ENCODE results near the gene SCARF1.

Gene SCARF1

GRCh38 chr17:1627982-1628855, 17.3 kb downstream of the SCARF1 start, which contains the start of gene SLC43A2:
Gene SLC43A2, minus strand, starts transcription at chr17:1628834. Its CDS starts 960 bp downstream, at chr17:1627874.
- DNase-seq (ENCODE audit: low spot score), result peak; percentile 89
- peak; percentile 59 for FAIRE-seq

- DNase-seq (ENCODE audit: low spot score) (no peak), FAIRE-seq (no peak)
Observed at GRCh38 chr17:1627182-1627981, 18.1 kb downstream of the SCARF1 start.

DNA sequence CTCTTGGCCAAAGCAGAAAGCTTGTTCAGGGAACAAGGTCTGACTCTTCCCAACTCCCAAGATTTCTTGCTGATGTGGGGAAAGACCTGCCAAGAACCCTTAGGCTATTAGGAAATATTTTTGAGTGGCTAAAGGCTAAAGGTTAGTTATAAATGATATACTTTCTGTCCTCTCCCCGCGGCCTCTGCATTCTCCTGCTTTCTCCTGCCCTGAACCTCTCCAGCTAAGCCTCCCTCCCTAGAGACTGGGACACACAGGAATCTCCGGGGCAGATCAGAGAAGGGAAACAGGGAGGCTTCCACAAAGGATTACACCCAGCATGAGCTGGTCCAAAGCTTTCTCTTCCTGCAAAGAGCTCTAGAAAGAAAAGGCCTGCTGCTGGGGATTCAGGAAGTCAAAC, 19.2 kb downstream of the SCARF1 start:
- FAIRE-seq (no peak), DNase-seq (ENCODE audit: low spot score) (no peak)

GRCh38 chr17:1625581-1625980, 20.0 kb downstream of the SCARF1 start:
- no peak for DNase-seq (ENCODE audit: low spot score)
- FAIRE-seq, result no peak

- no peak for DNase-seq (ENCODE audit: low spot score)
- no peak for FAIRE-seq
Observed at GRCh38 chr17:1625053-1625452, 20.5 kb downstream of the SCARF1 start.

GRCh38 chr17:1624650-1625049, 20.9 kb downstream of the SCARF1 start:
- FAIRE-seq (no peak), DNase-seq (ENCODE audit: low spot score) (no peak)

DNA sequence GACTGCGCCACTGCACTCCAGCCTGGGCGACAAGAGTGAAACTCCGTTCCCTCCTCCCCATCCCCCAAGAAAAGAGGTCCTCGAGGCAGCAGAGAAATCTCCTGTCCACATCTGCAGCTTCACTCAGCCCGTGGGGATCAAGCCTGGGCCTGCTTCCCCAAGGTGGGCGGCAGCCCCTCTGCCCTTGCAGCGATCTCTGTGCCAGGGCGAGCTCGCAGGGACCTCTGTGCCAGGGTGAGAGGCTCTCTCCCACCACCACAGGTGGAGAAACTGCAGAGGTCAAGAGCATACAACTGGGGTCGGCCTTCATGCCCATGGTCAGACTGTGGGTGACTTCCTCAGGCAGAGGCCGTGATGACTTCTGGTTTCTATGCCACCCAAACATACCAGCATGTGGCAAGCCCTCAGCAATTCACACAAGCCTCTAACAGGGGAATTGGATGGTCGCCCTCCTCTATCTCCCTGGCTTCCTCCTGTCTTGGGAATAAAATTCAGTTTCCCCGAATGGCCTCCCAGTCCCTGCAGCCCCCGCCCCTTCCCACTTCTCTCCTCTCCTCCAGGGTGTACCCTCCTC, 22.4 kb downstream of the SCARF1 start:
- FAIRE-seq, result no peak
- DNase-seq (ENCODE audit: low spot score), result no peak

DNA sequence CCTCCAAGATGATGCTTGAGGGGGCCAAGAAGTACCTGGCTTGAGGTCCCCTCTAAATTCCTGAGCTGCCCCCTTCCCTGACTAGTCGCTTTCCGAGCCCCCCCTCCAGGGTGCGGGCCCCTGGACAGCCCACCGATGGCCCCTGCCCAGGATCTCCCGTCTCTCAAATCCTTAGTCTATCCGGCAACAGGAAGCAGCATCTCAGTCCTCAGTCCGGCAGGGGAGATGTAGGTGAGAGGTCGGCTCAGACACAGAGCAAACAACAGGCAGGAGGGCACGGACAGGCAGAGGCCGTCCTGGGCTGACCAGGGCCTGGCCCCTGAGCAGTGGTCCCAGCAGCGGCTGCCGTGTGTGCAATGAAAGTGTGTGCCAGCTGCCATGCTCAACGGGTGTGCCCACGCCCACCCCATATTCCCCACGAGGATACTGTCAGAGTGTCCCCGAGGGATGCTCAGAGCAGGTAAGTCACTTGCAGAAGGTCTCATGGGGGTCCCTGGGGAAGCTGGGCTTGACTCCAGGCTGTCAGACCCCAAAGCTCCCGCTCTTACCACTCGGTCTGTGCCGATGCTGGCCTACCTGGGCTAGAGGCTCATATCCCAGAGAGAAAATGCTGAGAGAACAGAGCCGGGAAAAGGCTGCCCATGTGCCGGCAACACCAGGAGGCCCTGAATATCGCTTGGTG, 24.1 kb downstream of the SCARF1 start:
- DNase-seq (ENCODE audit: low spot score), result no peak
- FAIRE-seq, result no peak

DNA sequence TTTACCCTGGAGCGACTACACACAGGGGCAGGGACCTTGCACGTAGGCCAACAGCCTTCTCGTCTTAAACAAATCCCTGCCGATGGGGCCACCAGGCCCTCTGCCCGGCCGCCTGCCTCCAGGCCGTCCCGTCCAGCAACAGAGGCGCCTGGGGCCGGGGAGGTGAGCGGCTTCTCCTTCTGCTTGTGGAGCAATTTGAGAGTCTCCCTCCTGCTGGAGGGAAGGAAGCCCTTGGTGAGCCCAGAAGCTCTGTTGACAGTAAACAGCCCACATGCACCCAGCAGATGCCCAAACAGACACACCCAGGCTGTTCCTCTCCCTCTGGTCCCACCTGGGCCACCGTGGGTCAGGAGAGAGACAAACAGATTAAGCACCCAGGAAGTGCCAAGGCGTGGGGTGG, 25.0 kb downstream of the SCARF1 start:
- no peak for DNase-seq (ENCODE audit: low spot score)
- FAIRE-seq, result no peak

DNA sequence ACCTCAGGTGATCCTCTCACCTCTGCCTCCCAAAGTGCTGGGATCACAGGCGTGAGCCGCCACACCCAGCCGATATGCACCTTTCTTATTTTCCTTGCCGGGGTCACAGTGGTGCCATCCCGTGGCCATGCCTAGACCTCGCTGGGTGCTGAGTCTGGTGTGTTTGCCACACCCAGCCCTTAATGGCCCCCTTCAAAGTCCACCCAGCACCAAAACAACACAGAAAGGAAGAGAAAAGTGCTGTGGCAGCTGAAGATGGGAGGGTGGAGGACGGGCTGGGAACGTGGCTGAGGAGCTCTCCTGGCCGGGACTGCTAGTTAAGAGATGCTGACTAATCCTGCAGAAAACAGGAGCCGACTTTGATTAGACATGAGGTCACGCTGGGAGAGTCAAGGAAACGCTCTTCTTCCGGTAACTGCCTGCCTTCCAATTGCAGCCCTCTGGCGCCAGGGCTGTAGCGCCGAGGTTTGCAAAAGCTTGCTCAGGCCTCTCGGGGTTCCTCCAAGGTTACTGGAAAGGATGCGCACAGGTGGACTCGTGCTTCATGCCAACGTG, 27.8 kb downstream of the SCARF1 start:
- FAIRE-seq (no peak), DNase-seq (ENCODE audit: low spot score) (peak; percentile 54)

DNA sequence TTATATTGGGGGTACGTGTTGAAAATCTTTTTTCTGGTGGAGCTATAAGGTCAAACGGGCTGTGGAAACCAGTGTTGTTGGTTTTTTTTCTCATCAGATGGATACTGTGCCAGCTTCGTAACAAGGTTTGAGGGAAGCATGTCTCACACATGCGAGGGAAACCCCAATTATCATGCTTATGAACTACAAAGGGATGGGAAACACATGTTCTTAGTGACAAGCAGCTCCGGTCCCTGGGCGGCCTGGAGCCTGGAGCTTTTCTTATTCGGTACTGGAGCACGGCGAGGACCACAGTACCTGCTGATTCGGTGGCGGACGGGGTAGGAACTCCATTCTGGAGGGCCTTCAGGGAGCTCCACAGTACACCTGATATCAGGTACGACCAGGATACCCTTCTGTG, 29.4 kb downstream of the SCARF1 start:
- DNase-seq (ENCODE audit: low spot score) (no peak), FAIRE-seq (no peak)

- FAIRE-seq (no peak), DNase-seq (ENCODE audit: low spot score) (no peak)
Observed at GRCh38 chr17:1612400-1612799, 33.1 kb downstream of the SCARF1 start.

DNA sequence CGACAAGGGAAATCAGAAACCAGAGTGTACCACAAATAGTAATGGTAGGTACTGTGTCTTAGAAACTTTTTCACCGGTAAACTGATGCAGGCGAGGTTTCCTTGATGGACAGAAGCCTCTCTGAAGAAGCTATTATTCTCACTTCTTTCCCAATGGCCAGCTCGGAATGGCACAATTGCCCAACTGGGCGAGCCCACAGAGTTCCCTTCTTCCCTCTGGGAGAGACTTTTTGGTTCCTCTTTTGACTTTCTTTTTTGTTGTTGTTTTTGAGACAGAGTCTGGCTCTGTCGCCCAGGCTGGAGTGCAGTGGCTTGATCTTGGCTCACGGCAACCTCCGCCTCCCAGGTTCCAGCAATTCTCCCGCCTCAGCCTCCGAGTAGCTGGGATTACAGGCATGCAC, 33.8 kb downstream of the SCARF1 start:
- no peak for DNase-seq (ENCODE audit: low spot score)
- FAIRE-seq, result no peak

- DNase-seq (ENCODE audit: low spot score) (no peak), FAIRE-seq (no peak)
Observed at GRCh38 chr17:1608676-1609075, 36.9 kb downstream of the SCARF1 start.

- no peak for DNase-seq (ENCODE audit: low spot score)
- no peak for FAIRE-seq
Observed at GRCh38 chr17:1607971-1608320, 37.6 kb downstream of the SCARF1 start.

- FAIRE-seq, result no peak
- no peak for DNase-seq (ENCODE audit: low spot score)
Observed at GRCh38 chr17:1606352-1606985, 39.1 kb downstream of the SCARF1 start.

DNA sequence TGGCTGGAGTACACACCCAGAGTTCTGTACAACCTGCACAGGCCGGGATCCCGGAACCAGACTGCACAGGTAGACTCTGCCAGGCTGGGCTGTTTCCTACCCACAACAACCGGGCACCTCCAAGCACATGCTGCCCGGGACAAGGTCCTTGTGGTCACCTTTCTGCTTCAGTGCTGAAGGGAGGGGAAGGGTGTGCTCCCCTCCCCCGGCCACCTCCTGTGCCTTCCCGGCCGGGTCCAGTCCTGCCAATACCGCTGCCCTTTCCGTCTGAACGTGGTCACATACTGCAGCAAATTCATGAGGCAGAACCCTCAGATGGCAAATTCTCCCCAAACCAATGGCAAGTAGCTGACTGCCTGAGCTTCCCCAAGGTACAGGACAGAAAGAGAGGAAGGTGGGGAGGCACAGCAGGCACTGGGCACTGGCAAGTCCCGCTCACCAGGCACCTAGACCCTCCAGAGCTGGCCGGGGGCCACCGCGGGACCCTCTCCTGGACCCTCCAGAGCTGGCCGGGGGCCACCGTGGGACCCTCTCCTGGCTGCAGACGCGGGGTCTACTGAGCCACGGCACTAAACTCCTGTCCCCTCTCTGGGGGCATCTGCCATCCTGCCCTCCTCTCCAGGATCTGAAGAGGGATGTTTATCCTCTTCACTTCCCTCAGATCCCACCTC, 39.7 kb downstream of the SCARF1 start:
- DNase-seq (ENCODE audit: low spot score), result no peak
- no peak for FAIRE-seq

DNA sequence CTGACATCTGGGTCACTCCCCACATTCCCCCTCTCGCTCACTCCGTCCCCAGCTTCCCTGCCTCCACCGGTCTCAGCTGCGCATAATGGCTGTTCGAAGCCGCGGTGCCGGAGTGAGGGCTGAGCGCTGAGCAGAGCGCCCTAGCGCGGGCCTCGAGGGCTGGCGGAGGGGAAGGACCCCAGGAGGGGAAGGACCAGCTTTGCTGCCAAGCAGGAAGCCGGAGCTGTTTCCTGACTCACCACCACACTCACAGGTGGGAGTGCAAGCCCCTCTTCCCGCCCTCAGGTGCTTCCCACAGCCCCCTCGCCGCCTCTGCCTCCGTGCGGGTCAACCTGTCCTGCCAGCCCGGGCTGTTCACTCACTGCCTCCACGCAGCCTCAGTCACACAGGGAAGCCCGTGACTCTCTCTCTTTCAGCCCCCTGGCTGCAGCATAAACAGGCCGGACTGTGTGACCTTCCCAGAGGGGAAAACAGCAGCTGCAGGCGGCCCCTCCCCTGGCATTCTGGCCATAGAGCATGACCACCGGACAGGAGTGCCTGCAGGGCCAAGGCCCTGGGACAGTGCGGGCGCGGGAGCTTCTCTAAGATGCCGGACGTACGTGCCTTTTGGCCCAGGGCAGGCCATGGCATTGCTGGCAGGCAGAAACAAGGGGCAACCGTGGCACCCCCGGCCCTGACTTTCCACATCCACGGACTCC, 40.6 kb downstream of the SCARF1 start:
- DNase-seq (ENCODE audit: low spot score) (no peak), FAIRE-seq (no peak)

GRCh38 chr17:1601571-1601970, 44.0 kb downstream of the SCARF1 start:
- no peak for DNase-seq (ENCODE audit: low spot score)
- FAIRE-seq, result no peak

All from urothelium cell line (cell line).